Breast epithelium (tissue), 3 donors: ENCODE data around the gene TOMM7.

Source experiments
- POLR2A ChIP-seq: fragments of 450-650 bp; IDR thresholded peaks from one replicate; pipeline ENCODE4 v1.6.1; 2016; ENCODE audit warnings: antibody characterized with exemption, mild to moderate bottlenecking, moderate library complexity
- POLR2AphosphoS5 ChIP-seq, 3 donors: sonication (generic); formaldehyde crosslinking; IDR thresholded peaks; one replicate each; pipeline ENCODE4 v1.6.1; 2017; ENCODE audit warnings: antibody characterized with exemption in 3 of 3
- TF ChIP-seq, protein P1 (sequence below), 3 donors: fragments of 450-650 bp; IDR thresholded peaks; one replicate each; pipeline ENCODE4 v1.5.1; 2016 to 2017; ENCODE audit warnings: antibody characterized with exemption in 3 of 3, mild to moderate bottlenecking in 3 of 3, moderate library complexity in 3 of 3

DNA sequence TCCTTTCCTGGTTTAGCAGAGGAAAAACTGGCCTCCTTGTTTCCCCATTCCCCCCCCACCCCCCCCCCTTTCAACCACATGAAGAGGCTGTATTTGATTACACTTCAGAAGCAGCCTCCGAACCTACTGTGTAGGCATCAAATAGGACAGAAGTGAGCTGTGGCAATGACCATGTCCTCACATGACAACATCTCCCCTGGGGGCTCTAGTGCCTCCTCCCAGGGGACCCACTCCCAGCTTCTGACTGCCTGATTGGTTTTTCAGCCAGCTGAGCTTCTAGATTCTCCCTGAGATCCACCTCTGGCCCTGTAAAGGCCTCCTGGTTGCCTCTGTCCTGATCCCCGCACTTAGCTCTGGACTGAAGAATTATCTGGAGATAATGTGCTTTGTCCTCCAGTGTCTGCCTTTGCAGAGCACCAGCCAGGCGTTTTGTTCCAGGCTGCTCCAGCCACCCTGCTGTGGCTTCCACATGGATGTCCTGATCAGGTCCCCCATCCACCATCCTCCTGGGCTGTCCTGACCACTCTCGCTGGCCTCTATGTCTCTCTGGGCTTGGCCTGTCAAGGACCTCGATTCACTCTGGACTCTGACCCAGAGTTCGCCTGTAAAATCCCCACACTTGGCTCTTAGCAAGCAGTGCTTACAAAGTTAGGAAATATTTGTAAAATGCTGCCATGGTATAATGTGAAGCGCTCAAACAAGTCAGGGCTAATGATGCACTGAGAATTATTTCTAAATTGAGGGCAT, 42.4 kb upstream of the TOMM7 start:
- TF ChIP-seq POLR2A = no peak
- TF ChIP-seq, protein P1, sequence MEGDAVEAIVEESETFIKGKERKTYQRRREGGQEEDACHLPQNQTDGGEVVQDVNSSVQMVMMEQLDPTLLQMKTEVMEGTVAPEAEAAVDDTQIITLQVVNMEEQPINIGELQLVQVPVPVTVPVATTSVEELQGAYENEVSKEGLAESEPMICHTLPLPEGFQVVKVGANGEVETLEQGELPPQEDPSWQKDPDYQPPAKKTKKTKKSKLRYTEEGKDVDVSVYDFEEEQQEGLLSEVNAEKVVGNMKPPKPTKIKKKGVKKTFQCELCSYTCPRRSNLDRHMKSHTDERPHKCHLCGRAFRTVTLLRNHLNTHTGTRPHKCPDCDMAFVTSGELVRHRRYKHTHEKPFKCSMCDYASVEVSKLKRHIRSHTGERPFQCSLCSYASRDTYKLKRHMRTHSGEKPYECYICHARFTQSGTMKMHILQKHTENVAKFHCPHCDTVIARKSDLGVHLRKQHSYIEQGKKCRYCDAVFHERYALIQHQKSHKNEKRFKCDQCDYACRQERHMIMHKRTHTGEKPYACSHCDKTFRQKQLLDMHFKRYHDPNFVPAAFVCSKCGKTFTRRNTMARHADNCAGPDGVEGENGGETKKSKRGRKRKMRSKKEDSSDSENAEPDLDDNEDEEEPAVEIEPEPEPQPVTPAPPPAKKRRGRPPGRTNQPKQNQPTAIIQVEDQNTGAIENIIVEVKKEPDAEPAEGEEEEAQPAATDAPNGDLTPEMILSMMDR (IDR thresholded peaks at IDR 0.05) = no peak
- no peak for TF ChIP-seq POLR2AphosphoS5 (IDR thresholded peaks at IDR 0.05)
